ENCODE results near the gene ZC3H7B.
A peak's percentile ranks its signal among the peaks of the same experiment; 100 is the strongest.
"Not testable (repeated sequence)": the region's sequence is repeated elsewhere in the genome, so short reads cannot be mapped to it uniquely, and the experiment has no call there.

The ZC3H7B gene

GRCh38 chr22:41285820-41286638 is 15.3 kb upstream of the ZC3H7B start, which contains the start of gene RANGAP1:
Gene RANGAP1, minus strand, starts transcription at chr22:41286187. Its CDS starts 5,143 bp downstream, at chr22:41281044.
- in situ Hi-C loops (cut with MboI; ENCODE audit: low pct_unique_long_range_greater_than_20kb, low sequenced_read_pairs, unreplicated experiment): no loop called here
- peak; percentile 98 for DNase-seq (ENCODE audit: low spot score)
- TF ChIP-seq CTCF (IDR thresholded peaks at IDR 0.05; ENCODE audit: extremely low read depth, insufficient read depth, missing control alignments): peak; percentile 20

GRCh38 chr22:41286639-41287091 is 14.7 kb upstream of the ZC3H7B start:
- TF ChIP-seq CTCF (IDR thresholded peaks at IDR 0.05; ENCODE audit: extremely low read depth, insufficient read depth, missing control alignments): no peak
- in situ Hi-C loops (cut with MboI; ENCODE audit: low pct_unique_long_range_greater_than_20kb, low sequenced_read_pairs, unreplicated experiment): no loop called here
- peak; percentile 50 for DNase-seq (ENCODE audit: low spot score)

GRCh38 chr22:41288245-41288946 is 12.9 kb upstream of the ZC3H7B start:
- DNase-seq (ENCODE audit: low spot score): no peak
- TF ChIP-seq CTCF (IDR thresholded peaks at IDR 0.05; ENCODE audit: extremely low read depth, insufficient read depth, missing control alignments): no peak
- in situ Hi-C loops (cut with MboI; ENCODE audit: low pct_unique_long_range_greater_than_20kb, low sequenced_read_pairs, unreplicated experiment): no loop called here

- TF ChIP-seq CTCF (IDR thresholded peaks at IDR 0.05; ENCODE audit: extremely low read depth, insufficient read depth, missing control alignments): no peak
- no peak for DNase-seq (ENCODE audit: low spot score)
- in situ Hi-C loops (cut with MboI; ENCODE audit: low pct_unique_long_range_greater_than_20kb, low sequenced_read_pairs, unreplicated experiment): no loop called here
These were observed 11.7 kb upstream of the ZC3H7B start for GRCh38 chr22:41289671-41290070.

- in situ Hi-C loops (cut with MboI; ENCODE audit: low pct_unique_long_range_greater_than_20kb, low sequenced_read_pairs, unreplicated experiment): no loop called here
- no peak for TF ChIP-seq CTCF (IDR thresholded peaks at IDR 0.05; ENCODE audit: extremely low read depth, insufficient read depth, missing control alignments)
- no peak for DNase-seq (ENCODE audit: low spot score)
These were observed 10.8 kb upstream of the ZC3H7B start for GRCh38 chr22:41290262-41291221.

GRCh38 chr22:41294816-41295215 is 6.5 kb upstream of the ZC3H7B start:
- in situ Hi-C loops (cut with MboI; ENCODE audit: low pct_unique_long_range_greater_than_20kb, low sequenced_read_pairs, unreplicated experiment); DNase-seq (ENCODE audit: low spot score): not testable (repeated sequence)

Data from GM13977 (cell line).